ENCODE measurements around the gene ZDHHC12.

ZDHHC12 gene

GRCh38 chr9:128683340-128684064 lies 40.4 kb downstream of the ZDHHC12 start:
- Histone ChIP-seq H3K27ac (peak overlapping the region; percentile 89), H3K4me3 (peak overlapping the region; percentile 83), H3K9ac (ENCODE audit: insufficient read length) (peak overlapping the region; percentile 46), H3K36me3 (ENCODE audit: insufficient read depth, low read length) (no peaks in the 10 kb centered on the region), H3K9me3 (ENCODE audit: low read depth, low read length) (no peaks in the 10 kb centered on the region)
- no peak for DNase-seq (ENCODE audit: low read depth, low spot score)
- TF ChIP-seq EZH2 (IDR thresholded peaks at IDR 0.05) (no peak), POLR2AphosphoS5 (IDR thresholded peaks at IDR 0.05; ENCODE audit: borderline replicate concordance, low read depth, low read length) (peak; percentile 54), FOXP2 (optimal IDR thresholded peaks at IDR 0.05; ENCODE audit: control extremely low read depth, extremely low read length, insufficient read depth) (no peak)

GRCh38 chr9:128677794-128678193 lies 46.1 kb downstream of the ZDHHC12 start:
- H3K4me3 ChIP-seq, result no peak overlapping the region
- TF ChIP-seq EZH2 (IDR thresholded peaks at IDR 0.05) (no peak), POLR2AphosphoS5 (IDR thresholded peaks at IDR 0.05; ENCODE audit: borderline replicate concordance, low read depth, low read length) (no peak), FOXP2 (optimal IDR thresholded peaks at IDR 0.05; ENCODE audit: control extremely low read depth, extremely low read length, insufficient read depth) (no peak)
- H3K9ac ChIP-seq (ENCODE audit: insufficient read length), result no peak overlapping the region
- DNase-seq (ENCODE audit: low read depth, low spot score), result no peak
- no peaks in the 10 kb centered on the region for H3K9me3 ChIP-seq (ENCODE audit: low read depth, low read length)
- no peak overlapping the region for H3K27ac ChIP-seq
- no peaks in the 10 kb centered on the region for H3K36me3 ChIP-seq (ENCODE audit: insufficient read depth, low read length)

GRCh38 chr9:128675382-128675781 lies 48.5 kb downstream of the ZDHHC12 start:
- H3K9ac ChIP-seq (ENCODE audit: insufficient read length), result no peak overlapping the region
- no peaks in the 10 kb centered on the region for H3K9me3 ChIP-seq (ENCODE audit: low read depth, low read length)
- no peak for TF ChIP-seq POLR2AphosphoS5 (IDR thresholded peaks at IDR 0.05; ENCODE audit: borderline replicate concordance, low read depth, low read length)
- no peak for TF ChIP-seq EZH2 (IDR thresholded peaks at IDR 0.05)
- no peak for TF ChIP-seq FOXP2 (optimal IDR thresholded peaks at IDR 0.05; ENCODE audit: control extremely low read depth, extremely low read length, insufficient read depth)
- no peaks in the 10 kb centered on the region for H3K36me3 ChIP-seq (ENCODE audit: insufficient read depth, low read length)
- no peak overlapping the region for H3K4me3 ChIP-seq
- no peak for DNase-seq (ENCODE audit: low read depth, low spot score)
- H3K27ac ChIP-seq, result no peak overlapping the region

All from SK-N-MC (cell line).